Activated CD4-positive, CD25-positive, alpha-beta regulatory T cell treated with anti-CD3 and anti-CD28 coated beads, Interleukin-2, amount 50 U/mL, for 24 hours (primary cell): ENCODE results near the gene TMEM9B.

Source experiments
- ATAC-seq, 2 donors: fragments of 150-1000 bp; cut with Tn5 transposase; one replicate each; pipeline ENCODE4 v1.10.0; 2021; ENCODE audit warnings: mild to moderate bottlenecking in 1 of 2, moderate library complexity in 1 of 2

TMEM9B gene

GRCh38 chr11:8928981-8929615 lies 35.1 kb downstream of the TMEM9B start:
- no peak for ATAC-seq

- ATAC-seq: no peak
Measured at GRCh38 chr11:8928205-8928604, 36.0 kb downstream of the TMEM9B start.

- ATAC-seq: no peak
Measured at GRCh38 chr11:8927233-8927632, 37.0 kb downstream of the TMEM9B start.

- ATAC-seq: no peak
Measured at GRCh38 chr11:8926236-8926635, 38.0 kb downstream of the TMEM9B start.

- no peak for ATAC-seq
Measured at GRCh38 chr11:8925711-8926110, 38.5 kb downstream of the TMEM9B start.

- ATAC-seq: no peak
Measured at GRCh38 chr11:8922691-8923090, 41.6 kb downstream of the TMEM9B start.

- ATAC-seq: no peak
Measured at GRCh38 chr11:8917157-8917825, 47.0 kb downstream of the TMEM9B start.

- ATAC-seq: no peak
Measured at GRCh38 chr11:8914661-8915018, 49.6 kb downstream of the TMEM9B start.

GRCh38 chr11:8913961-8914660 lies 50.1 kb downstream of the TMEM9B start:
- ATAC-seq: peak; percentile 41 to 63

- ATAC-seq: peak; percentile 65
Measured at GRCh38 chr11:8911029-8911823, 53.0 kb downstream of the TMEM9B start, which contains the start of gene AKIP1. TSS of gene AKIP1 (plus strand) at chr11:8911189. CDS start at chr11:8911450, 261 bp downstream.

GRCh38 chr11:8910649-8911026 lies 53.6 kb downstream of the TMEM9B start:
- ATAC-seq: peak in 1 of 2 donors; percentile 1

GRCh38 chr11:8908099-8908498 lies 56.1 kb downstream of the TMEM9B start:
- ATAC-seq: no peak

GRCh38 chr11:8907116-8907515 lies 57.1 kb downstream of the TMEM9B start:
- ATAC-seq: no peak

GRCh38 chr11:8905528-8906165 lies 58.6 kb downstream of the TMEM9B start:
- no peak for ATAC-seq

- ATAC-seq: no peak
Measured at GRCh38 chr11:8899119-8899753, 65.0 kb downstream of the TMEM9B start.
